Fibroblast of skin of right biceps (primary cell): ENCODE measurements around the gene KRTAP10-6.
"Not testable (repeated sequence)": the region's sequence is repeated elsewhere in the genome, so short reads cannot be mapped to it uniquely, and the experiment has no call there.

Source experiments
- DNase-seq: peaks from one replicate; pipeline ENCODE4 v3.0.0-alpha.2; 2013

Gene KRTAP10-6

GRCh38 chr21:44555200-44555875 lies 37.0 kb downstream of the KRTAP10-6 start:
- no peak for DNase-seq

DNA sequence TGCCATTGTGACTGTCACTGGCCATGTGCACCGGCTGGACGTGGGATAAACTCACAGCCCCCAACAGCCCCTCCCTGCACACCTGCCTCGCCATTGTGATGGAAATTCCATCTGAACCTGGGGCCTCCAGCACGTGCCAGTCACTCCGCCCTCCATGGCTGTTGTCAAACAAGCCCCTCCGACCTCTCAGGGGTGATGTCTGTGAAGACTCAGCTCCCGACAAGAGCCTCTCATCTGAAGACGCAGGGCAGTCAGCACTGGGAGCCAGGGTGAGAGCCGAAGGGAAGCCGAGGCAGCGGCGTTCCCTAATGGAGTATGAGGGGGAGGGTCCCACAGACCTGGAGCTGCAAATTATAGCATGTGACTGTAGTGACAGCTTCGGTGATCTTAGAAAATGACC lies 39.6 kb downstream of the KRTAP10-6 start:
- DNase-seq = no peak

DNA sequence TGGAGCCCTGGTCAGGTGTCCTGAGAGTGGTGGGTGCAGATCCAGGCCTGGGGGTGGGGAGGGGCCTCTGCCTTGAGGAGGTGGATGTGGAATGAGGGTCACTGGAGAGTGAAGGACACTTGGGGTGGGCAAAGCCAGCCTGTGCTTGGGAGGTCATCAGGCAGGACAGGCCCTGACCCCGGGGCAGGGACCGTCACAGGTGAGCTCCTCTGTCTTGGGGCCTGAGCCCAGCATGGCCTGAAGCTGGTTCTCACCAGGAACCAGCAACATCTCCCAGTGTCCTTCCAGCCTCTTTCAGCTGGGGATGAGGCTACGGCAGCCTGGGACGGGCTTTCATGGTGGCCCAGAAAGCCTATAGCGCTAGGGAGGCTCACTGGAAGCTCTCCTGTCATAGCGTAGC lies 40.2 kb downstream of the KRTAP10-6 start:
- no peak for DNase-seq

DNA sequence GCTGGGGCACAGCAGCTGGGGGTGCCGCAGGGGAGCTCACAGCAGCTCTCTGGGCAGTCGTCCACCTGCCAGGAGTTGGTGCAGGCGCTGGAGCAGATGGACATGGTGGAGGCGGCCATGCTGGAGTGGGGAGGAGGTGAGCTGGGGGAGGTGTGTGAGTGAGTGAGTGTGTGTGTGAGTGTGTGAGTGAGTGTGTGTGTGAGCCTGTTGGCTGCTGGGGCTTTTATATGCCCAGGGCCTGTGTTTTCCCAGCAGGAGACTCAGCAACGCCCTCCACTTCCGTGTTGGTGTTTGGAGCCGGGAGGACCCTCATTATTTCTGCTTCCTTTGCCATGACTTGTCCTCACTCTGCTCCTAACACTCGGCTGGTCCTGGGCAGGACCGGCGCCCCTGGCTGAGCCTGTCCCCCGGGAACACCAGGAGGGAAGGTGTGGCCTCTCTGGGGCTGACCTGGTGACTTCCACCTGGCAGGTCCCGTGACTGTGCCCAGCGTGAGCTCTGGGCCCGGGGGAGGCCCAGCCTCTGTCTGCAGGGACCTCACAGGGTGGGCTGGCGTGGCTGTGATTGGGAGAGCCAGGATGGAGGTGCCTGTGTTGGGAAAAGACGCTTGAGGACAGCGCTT lies 40.9 kb downstream of the KRTAP10-6 start, which contains the start of gene KRTAP10-2:
TSS of gene KRTAP10-2 (minus strand) at position 166 of the 622 bp plus-strand sequence. CDS start at position 119, 47 bp downstream.
- no peak for DNase-seq

GRCh38 chr21:44550807-44551206 lies 41.5 kb downstream of the KRTAP10-6 start:
- DNase-seq = no peak

DNA sequence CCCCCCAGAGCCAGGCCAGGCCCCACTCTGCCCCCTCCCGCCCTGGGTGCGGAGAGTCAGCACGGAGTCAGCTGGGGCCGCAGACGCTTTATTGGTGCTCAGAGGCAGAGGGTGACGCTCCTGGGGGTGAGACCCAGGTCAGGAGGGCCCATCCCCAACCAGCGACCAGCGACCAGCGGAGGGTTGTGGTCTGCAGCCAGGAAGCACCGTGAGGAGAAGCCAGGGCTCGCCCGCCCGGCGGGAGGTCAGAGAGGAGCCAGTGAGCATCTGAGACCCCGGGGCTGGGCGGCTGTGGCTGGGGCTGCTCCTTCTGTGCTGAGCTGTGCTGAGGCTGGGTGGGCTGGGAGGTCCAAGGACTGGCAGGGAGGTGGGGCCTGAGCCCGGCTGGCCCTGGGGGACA lies 42.0 kb downstream of the KRTAP10-6 start:
- DNase-seq = not testable (repeated sequence)

GRCh38 chr21:44549525-44550211 lies 42.6 kb downstream of the KRTAP10-6 start:
- DNase-seq = no peak

- DNase-seq = no peak
These were observed 43.4 kb downstream of the KRTAP10-6 start for GRCh38 chr21:44548922-44549321.

GRCh38 chr21:44548381-44548780 lies 43.9 kb downstream of the KRTAP10-6 start:
- no peak for DNase-seq

- DNase-seq = no peak
These were observed 44.5 kb downstream of the KRTAP10-6 start for GRCh38 chr21:44547656-44548331.

DNA sequence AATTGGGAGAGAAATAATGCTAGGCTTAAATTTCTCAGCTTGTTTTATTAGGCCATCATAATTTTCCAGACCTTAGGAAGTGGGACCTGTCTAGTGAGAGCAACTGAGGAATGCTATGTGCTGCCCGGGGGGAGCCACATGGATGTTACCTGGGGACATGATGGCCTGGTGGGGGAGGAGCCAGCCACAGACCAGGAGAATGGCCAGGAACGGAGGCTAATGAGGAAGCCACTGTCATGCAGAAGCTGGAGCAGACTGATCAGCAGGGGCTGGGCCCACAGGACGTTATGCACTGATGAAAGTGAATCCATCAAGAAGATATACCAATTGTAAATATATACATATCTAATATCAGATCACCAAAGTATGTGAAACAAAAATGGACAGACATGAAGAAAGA lies 47.7 kb downstream of the KRTAP10-6 start:
- DNase-seq = no peak

DNA sequence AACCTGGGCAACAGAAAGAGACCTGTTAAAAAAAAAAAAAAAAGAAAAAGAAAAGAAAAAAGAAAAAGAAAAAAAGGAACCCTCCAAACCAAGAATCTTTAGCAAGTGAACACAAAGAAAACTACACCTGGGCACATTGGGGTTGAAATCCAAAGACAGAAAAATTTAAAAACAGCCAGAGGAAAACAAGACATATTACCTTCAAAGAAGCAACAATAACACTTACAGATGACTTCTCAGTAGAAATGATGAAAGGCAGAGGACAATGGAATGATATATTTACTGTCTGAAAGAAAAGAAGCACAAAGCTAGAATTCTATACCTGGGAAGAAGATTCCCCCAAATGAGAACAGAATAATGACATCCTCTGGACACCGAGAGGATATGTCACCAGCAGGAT lies 49.6 kb downstream of the KRTAP10-6 start:
- DNase-seq = no peak
